ENCODE measurements around the gene SSC5D. TPM values are rescaled to one million over a fixed set of nuclear protein-coding genes. Genes with fewer than 3 reads are reported as not detected.

The SSC5D gene
- total and polyA plus RNA-seq, 2 experiments from 2014 or later: 0.23 to 0.69 TPM

DNA sequence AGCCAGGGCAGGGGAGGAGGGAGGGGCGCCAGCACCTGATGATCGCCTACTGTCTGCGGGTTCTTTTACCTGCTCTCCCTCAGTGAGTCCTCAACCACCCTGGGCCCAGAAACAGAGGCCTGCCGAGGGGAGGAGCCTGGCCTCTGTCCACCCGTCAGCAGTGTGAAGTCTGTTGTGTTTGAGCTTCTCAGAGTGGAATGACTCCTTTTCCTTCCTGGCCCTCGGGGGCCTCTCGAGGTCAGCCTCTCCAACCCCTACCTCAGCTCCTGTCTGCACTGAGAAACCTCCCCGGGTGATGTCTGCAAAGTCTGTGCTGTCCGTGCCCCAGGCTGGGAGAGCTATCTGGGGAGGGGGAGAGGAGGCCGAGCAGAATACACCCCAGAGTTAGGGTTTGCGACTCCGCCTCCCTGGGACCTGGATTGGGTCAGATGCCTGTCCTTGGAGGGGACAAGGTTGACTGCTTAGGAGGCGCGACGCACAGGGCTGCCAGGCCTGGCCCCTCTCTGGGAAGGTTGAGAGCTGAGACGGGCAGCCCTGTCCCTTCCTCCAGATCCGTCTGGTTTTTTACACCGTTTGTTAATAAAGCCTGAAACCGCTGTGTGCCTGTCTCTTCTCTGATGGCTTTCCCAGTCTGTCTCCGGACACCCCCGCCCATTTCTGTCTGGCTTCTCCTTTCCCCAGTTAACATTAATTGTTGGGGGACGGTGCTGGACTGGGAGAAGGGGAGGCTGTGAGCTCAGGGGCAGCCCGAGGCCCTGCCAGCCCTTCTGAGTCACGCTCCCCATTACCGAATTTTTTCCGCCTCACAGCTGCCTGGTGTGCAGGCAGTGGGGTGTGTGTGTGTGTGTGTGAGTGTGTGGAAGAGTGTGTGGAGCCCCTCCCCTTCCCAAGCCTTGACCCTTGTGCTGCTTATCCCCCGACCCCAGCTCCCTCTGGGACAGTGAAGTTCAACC is 989 bp upstream of the SSC5D start:
- peaks cover 14% of the 10 kb centered on the region for H3K27me3 Mint-ChIP-seq (ENCODE audit: insufficient read depth, low read depth, poor library complexity)
- peak overlapping the region; percentile 71 for H3K4me2 ChIP-seq
- H3K27ac ChIP-seq (ENCODE audit: low read depth): 0 out of 2 replicates have a peak overlapping the region, but pooled peaks have one; percentile 66
- ATAC-seq (no peak), DNase-seq (ENCODE audit: low spot score) (no peak)
- H3F3A ChIP-seq (replicated peaks; ENCODE audit: low read depth): peaks cover 15% of the 10 kb centered on the region
- peak overlapping the region; percentile 44; the same call in 1 of the 2 replicates for H3K27ac Mint-ChIP-seq
- H3K9me2 ChIP-seq (ENCODE audit: insufficient read depth): no peaks in the 10 kb centered on the region
- H3K4me3 ChIP-seq: peak overlapping the region; percentile 35
- H3K27me3 ChIP-seq (ENCODE audit: insufficient read depth): no peaks in the 10 kb centered on the region
- H3K9me3 Mint-ChIP-seq: no peaks in the 10 kb centered on the region; the same call in 2 of the 3 replicates
- H3K4me1 Mint-ChIP-seq: peaks cover 24% of the 10 kb centered on the region
- TF ChIP-seq, protein P1, sequence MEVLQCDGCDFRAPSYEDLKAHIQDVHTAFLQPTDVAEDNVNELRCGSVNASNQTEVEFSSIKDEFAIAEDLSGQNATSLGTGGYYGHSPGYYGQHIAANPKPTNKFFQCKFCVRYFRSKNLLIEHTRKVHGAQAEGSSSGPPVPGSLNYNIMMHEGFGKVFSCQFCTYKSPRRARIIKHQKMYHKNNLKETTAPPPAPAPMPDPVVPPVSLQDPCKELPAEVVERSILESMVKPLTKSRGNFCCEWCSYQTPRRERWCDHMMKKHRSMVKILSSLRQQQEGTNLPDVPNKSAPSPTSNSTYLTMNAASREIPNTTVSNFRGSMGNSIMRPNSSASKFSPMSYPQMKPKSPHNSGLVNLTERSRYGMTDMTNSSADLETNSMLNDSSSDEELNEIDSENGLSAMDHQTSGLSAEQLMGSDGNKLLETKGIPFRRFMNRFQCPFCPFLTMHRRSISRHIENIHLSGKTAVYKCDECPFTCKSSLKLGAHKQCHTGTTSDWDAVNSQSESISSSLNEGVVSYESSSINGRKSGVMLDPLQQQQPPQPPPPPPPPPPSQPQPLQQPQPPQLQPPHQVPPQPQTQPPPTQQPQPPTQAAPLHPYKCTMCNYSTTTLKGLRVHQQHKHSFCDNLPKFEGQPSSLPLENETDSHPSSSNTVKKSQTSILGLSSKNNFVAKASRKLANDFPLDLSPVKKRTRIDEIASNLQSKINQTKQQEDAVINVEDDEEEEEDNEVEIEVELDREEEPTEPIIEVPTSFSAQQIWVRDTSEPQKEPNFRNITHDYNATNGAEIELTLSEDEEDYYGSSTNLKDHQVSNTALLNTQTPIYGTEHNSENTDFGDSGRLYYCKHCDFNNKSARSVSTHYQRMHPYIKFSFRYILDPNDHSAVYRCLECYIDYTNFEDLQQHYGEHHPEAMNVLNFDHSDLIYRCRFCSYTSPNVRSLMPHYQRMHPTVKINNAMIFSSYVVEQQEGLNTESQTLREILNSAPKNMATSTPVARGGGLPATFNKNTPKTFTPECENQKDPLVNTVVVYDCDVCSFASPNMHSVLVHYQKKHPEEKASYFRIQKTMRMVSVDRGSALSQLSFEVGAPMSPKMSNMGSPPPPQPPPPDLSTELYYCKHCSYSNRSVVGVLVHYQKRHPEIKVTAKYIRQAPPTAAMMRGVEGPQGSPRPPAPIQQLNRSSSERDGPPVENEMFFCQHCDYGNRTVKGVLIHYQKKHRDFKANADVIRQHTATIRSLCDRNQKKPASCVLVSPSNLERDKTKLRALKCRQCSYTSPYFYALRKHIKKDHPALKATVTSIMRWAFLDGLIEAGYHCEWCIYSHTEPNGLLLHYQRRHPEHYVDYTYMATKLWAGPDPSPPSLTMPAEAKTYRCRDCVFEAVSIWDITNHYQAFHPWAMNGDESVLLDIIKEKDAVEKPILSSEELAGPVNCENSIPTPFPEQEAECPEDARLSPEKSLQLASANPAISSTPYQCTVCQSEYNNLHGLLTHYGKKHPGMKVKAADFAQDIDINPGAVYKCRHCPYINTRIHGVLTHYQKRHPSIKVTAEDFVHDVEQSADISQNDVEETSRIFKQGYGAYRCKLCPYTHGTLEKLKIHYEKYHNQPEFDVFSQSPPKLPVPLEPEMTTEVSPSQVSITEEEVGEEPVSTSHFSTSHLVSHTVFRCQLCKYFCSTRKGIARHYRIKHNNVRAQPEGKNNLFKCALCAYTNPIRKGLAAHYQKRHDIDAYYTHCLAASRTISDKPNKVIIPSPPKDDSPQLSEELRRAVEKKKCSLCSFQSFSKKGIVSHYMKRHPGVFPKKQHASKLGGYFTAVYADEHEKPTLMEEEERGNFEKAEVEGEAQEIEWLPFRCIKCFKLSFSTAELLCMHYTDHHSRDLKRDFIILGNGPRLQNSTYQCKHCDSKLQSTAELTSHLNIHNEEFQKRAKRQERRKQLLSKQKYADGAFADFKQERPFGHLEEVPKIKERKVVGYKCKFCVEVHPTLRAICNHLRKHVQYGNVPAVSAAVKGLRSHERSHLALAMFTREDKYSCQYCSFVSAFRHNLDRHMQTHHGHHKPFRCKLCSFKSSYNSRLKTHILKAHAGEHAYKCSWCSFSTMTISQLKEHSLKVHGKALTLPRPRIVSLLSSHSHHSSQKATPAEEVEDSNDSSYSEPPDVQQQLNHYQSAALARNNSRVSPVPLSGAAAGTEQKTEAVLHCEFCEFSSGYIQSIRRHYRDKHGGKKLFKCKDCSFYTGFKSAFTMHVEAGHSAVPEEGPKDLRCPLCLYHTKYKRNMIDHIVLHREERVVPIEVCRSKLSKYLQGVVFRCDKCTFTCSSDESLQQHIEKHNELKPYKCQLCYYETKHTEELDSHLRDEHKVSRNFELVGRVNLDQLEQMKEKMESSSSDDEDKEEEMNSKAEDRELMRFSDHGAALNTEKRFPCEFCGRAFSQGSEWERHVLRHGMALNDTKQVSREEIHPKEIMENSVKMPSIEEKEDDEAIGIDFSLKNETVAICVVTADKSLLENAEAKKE (CRISPR knock-in tag; IDR thresholded peaks at IDR 0.05): no peak
- TF ChIP-seq, protein P2, sequence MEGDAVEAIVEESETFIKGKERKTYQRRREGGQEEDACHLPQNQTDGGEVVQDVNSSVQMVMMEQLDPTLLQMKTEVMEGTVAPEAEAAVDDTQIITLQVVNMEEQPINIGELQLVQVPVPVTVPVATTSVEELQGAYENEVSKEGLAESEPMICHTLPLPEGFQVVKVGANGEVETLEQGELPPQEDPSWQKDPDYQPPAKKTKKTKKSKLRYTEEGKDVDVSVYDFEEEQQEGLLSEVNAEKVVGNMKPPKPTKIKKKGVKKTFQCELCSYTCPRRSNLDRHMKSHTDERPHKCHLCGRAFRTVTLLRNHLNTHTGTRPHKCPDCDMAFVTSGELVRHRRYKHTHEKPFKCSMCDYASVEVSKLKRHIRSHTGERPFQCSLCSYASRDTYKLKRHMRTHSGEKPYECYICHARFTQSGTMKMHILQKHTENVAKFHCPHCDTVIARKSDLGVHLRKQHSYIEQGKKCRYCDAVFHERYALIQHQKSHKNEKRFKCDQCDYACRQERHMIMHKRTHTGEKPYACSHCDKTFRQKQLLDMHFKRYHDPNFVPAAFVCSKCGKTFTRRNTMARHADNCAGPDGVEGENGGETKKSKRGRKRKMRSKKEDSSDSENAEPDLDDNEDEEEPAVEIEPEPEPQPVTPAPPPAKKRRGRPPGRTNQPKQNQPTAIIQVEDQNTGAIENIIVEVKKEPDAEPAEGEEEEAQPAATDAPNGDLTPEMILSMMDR (conservative IDR thresholded peaks at IDR 0.05; ENCODE audit: low read depth in 2 of 2): no peak
- TF ChIP-seq CREB1 (CRISPR knock-in tag; IDR thresholded peaks at IDR 0.05; ENCODE audit: low read depth): no peak
- no peak; the same call in 1 of the 2 replicates for TF ChIP-seq POLR2AphosphoS5 (IDR thresholded peaks at IDR 0.05; ENCODE audit: low read depth)
- no peak for TF ChIP-seq STAT1 (IDR thresholded peaks at IDR 0.05; ENCODE audit: unreplicated experiment)
- TF ChIP-seq, protein P3, sequence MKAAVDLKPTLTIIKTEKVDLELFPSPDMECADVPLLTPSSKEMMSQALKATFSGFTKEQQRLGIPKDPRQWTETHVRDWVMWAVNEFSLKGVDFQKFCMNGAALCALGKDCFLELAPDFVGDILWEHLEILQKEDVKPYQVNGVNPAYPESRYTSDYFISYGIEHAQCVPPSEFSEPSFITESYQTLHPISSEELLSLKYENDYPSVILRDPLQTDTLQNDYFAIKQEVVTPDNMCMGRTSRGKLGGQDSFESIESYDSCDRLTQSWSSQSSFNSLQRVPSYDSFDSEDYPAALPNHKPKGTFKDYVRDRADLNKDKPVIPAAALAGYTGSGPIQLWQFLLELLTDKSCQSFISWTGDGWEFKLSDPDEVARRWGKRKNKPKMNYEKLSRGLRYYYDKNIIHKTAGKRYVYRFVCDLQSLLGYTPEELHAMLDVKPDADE (IDR thresholded peaks at IDR 0.05): no peak
- TF ChIP-seq ZNF114 (CRISPR knock-in tag; IDR thresholded peaks at IDR 0.05): no peak
- TF ChIP-seq, protein P4, sequence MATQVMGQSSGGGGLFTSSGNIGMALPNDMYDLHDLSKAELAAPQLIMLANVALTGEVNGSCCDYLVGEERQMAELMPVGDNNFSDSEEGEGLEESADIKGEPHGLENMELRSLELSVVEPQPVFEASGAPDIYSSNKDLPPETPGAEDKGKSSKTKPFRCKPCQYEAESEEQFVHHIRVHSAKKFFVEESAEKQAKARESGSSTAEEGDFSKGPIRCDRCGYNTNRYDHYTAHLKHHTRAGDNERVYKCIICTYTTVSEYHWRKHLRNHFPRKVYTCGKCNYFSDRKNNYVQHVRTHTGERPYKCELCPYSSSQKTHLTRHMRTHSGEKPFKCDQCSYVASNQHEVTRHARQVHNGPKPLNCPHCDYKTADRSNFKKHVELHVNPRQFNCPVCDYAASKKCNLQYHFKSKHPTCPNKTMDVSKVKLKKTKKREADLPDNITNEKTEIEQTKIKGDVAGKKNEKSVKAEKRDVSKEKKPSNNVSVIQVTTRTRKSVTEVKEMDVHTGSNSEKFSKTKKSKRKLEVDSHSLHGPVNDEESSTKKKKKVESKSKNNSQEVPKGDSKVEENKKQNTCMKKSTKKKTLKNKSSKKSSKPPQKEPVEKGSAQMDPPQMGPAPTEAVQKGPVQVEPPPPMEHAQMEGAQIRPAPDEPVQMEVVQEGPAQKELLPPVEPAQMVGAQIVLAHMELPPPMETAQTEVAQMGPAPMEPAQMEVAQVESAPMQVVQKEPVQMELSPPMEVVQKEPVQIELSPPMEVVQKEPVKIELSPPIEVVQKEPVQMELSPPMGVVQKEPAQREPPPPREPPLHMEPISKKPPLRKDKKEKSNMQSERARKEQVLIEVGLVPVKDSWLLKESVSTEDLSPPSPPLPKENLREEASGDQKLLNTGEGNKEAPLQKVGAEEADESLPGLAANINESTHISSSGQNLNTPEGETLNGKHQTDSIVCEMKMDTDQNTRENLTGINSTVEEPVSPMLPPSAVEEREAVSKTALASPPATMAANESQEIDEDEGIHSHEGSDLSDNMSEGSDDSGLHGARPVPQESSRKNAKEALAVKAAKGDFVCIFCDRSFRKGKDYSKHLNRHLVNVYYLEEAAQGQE (IDR thresholded peaks at IDR 0.05; ENCODE audit: unreplicated experiment): no peak
- no peak for TF ChIP-seq JUNB (IDR thresholded peaks at IDR 0.05; ENCODE audit: unreplicated experiment)
- TF ChIP-seq ZNF331 (CRISPR knock-in tag; IDR thresholded peaks at IDR 0.05; ENCODE audit: low read depth): no peak
- no peak for TF ChIP-seq EZH2 (IDR thresholded peaks at IDR 0.05; ENCODE audit: low read depth, unreplicated experiment)
- no peak for TF ChIP-seq NANOG (IDR thresholded peaks at IDR 0.05; ENCODE audit: borderline replicate concordance)
- no peak for TF ChIP-seq EZH2phosphoT487 (IDR thresholded peaks at IDR 0.05; ENCODE audit: unreplicated experiment)
- H2AFZ ChIP-seq: no peak overlapping the region
- peak overlapping the region; percentile 53 for H3K4me3 Mint-ChIP-seq
- no peaks in the 10 kb centered on the region for H3K36me3 ChIP-seq (ENCODE audit: insufficient read depth)
- peaks cover 22% of the 10 kb centered on the region; the same call in 1 of the 2 replicates for H3K4me1 ChIP-seq (ENCODE audit: insufficient read depth)
- no peaks in the 10 kb centered on the region; the same call in 2 of the 3 replicates for H3K36me3 Mint-ChIP-seq (ENCODE audit: low read depth)
- no peaks in the 10 kb centered on the region for H4K20me1 ChIP-seq (replicated peaks; ENCODE audit: insufficient read depth)
- no peaks in the 10 kb centered on the region for H3K79me2 ChIP-seq (replicated peaks; ENCODE audit: insufficient read depth)
